IMR-90 (cell line): ENCODE data around the gene MYO1G.

ENCODE experiments used
- BHLHE40 ChIP-seq: fragments of 150-350 bp; IDR thresholded peaks from 2 replicates; pipeline ENCODE4 v1.6.1; 2016; ENCODE audit warnings: mild to moderate bottlenecking, low read depth, low read length
- CEBPB ChIP-seq: IDR thresholded peaks from 2 replicates; pipeline ENCODE4 v1.6.1; 2012; ENCODE audit warnings: low read depth, low read length, improper control_type of control experiment
- CHD1 ChIP-seq: IDR thresholded peaks from 2 replicates; pipeline ENCODE4 v1.6.1; 2012; ENCODE audit warnings: low read depth, low read length, improper control_type of control experiment
- FOS ChIP-seq: fragments of 150-350 bp; IDR thresholded peaks from 2 replicates; pipeline ENCODE4 v1.6.1; 2016; ENCODE audit warnings: low read depth, low read length
- MAZ ChIP-seq: IDR thresholded peaks from 2 replicates; pipeline ENCODE4 v1.6.1; 2012; ENCODE audit warnings: low read depth, mild to moderate bottlenecking, low read length, improper control_type of control experiment, moderate library complexity, borderline replicate concordance
- MXI1 ChIP-seq: IDR thresholded peaks from 2 replicates; pipeline ENCODE4 v1.6.1; 2012; ENCODE audit warnings: low read depth, mild to moderate bottlenecking, low read length, moderate library complexity, borderline replicate concordance
- NFE2L2 ChIP-seq: fragments of 150-350 bp; IDR thresholded peaks from 2 replicates; pipeline ENCODE4 v1.6.1; 2016; ENCODE audit warnings: low read depth, mild to moderate bottlenecking, low read length
- POLR2A ChIP-seq: IDR thresholded peaks from 2 replicates; pipeline ENCODE4 v1.6.1; 2012; ENCODE audit warnings: mild to moderate bottlenecking, low read depth, low read length
- RAD21 ChIP-seq: IDR thresholded peaks from 2 replicates; pipeline ENCODE4 v1.6.1; 2012; ENCODE audit warnings: low read length, improper control_type of control experiment
- RCOR1 ChIP-seq: IDR thresholded peaks from 2 replicates; pipeline ENCODE4 v1.6.1; 2012; ENCODE audit warnings: mild to moderate bottlenecking, low read length, improper control_type of control experiment; ENCODE audit not compliant: insufficient replicate concordance
- SMC3 ChIP-seq: fragments of 150-350 bp; IDR thresholded peaks from 2 replicates; pipeline ENCODE4 v1.6.1; 2016; ENCODE audit warnings: low read depth, mild to moderate bottlenecking, antibody characterized with exemption, low read length, moderate library complexity
- TF ChIP-seq, protein P1 (sequence below): conservative IDR thresholded peaks from 2 replicates; pipeline ENCODE4 v1.5.1; 2012; ENCODE audit warnings: mild to moderate bottlenecking, low read depth, low read length, improper control_type of control experiment
- TF ChIP-seq, protein P2 (sequence below): fragments of 150-350 bp; IDR thresholded peaks from 2 replicates; pipeline ENCODE4 v1.6.1; 2016; ENCODE audit warnings: low read depth, mild to moderate bottlenecking, low read length, moderate library complexity, borderline replicate concordance

DNA sequence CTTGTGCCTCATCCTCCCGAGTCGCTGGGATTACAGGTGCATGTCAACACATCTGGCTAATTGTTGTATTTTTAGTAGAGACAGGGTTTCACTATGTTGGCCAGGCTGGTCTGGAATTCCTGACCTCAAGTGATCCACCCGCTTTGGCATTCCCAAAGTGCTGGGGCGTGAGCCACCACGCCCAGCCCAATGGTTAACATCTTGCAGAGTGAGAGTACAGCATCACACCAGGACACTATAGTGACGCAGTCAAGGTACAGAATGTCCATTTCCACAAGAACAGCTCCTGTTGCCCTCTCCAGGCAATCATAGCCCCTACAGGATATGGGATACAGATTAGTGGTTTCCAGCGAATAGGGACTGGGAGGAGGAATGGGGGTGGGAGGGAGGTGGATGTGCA lies 34.0 kb downstream of the MYO1G start:
- TF ChIP-seq, protein P1, sequence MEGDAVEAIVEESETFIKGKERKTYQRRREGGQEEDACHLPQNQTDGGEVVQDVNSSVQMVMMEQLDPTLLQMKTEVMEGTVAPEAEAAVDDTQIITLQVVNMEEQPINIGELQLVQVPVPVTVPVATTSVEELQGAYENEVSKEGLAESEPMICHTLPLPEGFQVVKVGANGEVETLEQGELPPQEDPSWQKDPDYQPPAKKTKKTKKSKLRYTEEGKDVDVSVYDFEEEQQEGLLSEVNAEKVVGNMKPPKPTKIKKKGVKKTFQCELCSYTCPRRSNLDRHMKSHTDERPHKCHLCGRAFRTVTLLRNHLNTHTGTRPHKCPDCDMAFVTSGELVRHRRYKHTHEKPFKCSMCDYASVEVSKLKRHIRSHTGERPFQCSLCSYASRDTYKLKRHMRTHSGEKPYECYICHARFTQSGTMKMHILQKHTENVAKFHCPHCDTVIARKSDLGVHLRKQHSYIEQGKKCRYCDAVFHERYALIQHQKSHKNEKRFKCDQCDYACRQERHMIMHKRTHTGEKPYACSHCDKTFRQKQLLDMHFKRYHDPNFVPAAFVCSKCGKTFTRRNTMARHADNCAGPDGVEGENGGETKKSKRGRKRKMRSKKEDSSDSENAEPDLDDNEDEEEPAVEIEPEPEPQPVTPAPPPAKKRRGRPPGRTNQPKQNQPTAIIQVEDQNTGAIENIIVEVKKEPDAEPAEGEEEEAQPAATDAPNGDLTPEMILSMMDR, result no peak
- TF ChIP-seq CEBPB (no peak), RAD21 (no peak), CHD1 (no peak), POLR2A (no peak), MXI1 (no peak), RCOR1 (no peak), BHLHE40 (no peak), SMC3 (no peak), MAZ (no peak), NFE2L2 (no peak), FOS (no peak)
- TF ChIP-seq, protein P2, sequence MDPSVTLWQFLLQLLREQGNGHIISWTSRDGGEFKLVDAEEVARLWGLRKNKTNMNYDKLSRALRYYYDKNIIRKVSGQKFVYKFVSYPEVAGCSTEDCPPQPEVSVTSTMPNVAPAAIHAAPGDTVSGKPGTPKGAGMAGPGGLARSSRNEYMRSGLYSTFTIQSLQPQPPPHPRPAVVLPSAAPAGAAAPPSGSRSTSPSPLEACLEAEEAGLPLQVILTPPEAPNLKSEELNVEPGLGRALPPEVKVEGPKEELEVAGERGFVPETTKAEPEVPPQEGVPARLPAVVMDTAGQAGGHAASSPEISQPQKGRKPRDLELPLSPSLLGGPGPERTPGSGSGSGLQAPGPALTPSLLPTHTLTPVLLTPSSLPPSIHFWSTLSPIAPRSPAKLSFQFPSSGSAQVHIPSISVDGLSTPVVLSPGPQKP, result no peak
